Measurements from ENCODE around the gene SORCS3. TPM values are rescaled to one million over a fixed set of nuclear protein-coding genes. Genes with fewer than 3 reads are reported as not detected.

SORCS3 gene
- total RNA-seq, 4 donors from 2014 or later, result not detected

DNA sequence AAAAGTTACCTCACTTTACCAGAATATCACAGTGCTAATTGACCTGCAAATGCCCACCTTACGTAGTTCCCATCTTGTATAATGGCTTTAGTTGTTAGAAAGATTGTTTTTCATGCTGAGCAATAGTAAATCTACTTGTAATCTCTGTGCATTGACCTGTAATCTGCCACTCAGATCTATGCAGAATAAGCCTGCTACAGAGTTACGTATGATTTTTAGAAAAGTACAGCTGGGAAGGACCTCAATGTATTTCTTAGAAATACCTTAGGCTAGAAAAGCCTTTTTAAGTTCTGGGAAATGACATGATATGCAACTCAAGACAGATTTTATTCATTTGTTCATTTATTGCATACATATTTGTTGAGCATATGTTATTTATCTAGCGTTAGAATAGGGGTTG is 530.9 kb downstream of the SORCS3 start:
- Histone ChIP-seq H3K9me3 (no peaks in the 10 kb centered on the region), H3K36me3 (no peaks in the 10 kb centered on the region), H3K4me3 (no peak overlapping the region), H3K4me1 (no peaks in the 10 kb centered on the region), H3K27ac (no peak overlapping the region), H3K27me3 (no peaks in the 10 kb centered on the region)
- no peak for TF ChIP-seq POLR2A (IDR thresholded peaks at IDR 0.05)
- TF ChIP-seq, protein P1, sequence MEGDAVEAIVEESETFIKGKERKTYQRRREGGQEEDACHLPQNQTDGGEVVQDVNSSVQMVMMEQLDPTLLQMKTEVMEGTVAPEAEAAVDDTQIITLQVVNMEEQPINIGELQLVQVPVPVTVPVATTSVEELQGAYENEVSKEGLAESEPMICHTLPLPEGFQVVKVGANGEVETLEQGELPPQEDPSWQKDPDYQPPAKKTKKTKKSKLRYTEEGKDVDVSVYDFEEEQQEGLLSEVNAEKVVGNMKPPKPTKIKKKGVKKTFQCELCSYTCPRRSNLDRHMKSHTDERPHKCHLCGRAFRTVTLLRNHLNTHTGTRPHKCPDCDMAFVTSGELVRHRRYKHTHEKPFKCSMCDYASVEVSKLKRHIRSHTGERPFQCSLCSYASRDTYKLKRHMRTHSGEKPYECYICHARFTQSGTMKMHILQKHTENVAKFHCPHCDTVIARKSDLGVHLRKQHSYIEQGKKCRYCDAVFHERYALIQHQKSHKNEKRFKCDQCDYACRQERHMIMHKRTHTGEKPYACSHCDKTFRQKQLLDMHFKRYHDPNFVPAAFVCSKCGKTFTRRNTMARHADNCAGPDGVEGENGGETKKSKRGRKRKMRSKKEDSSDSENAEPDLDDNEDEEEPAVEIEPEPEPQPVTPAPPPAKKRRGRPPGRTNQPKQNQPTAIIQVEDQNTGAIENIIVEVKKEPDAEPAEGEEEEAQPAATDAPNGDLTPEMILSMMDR (IDR thresholded peaks at IDR 0.05), result no peak
- intact Hi-C loops (cut with DNase I), result no loop called here
- no peak for DNase-seq
- WGBS, 2 donors, result 69 to 89% methylated on average over 3 of the region's 3 CpGs

GRCh38 chr10:105181626-105182025 is 540.5 kb downstream of the SORCS3 start:
- no peaks in the 10 kb centered on the region for H3K27me3 ChIP-seq
- no peaks in the 10 kb centered on the region for H3K4me1 ChIP-seq
- H3K36me3 ChIP-seq, result no peaks in the 10 kb centered on the region
- no peaks in the 10 kb centered on the region for H3K9me3 ChIP-seq
- no peak overlapping the region for H3K4me3 ChIP-seq
- DNase-seq, result no peak
- TF ChIP-seq, protein P1 (IDR thresholded peaks at IDR 0.05), result no peak
- TF ChIP-seq POLR2A (IDR thresholded peaks at IDR 0.05), result no peak
- intact Hi-C loops (cut with DNase I), result no loop called here
- no peak overlapping the region for H3K27ac ChIP-seq

DNA sequence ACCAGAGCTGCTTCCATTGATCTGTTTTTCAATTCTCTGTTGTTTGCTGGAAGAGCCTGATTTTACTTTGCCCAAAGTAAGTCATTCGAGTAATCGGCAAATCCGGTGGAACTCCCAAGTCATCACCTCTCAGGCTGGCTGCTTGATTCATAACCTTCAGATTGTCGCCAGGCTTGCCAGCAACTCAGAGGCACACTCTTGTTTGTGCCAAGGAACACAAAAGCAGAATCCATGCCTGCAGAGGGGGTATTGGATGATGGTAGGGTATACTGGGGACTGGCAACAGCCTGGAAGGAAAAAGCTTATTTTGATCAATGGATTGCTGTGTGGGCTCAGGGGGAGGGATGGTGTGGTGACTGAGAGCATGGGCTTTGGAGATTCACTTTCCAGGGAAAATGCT is 542.4 kb downstream of the SORCS3 start:
- DNase-seq, result no peak
- H3K9me3 ChIP-seq, result no peaks in the 10 kb centered on the region
- H3K4me3 ChIP-seq, result no peak overlapping the region
- H3K36me3 ChIP-seq, result no peaks in the 10 kb centered on the region
- H3K27ac ChIP-seq, result no peak overlapping the region
- H3K27me3 ChIP-seq, result no peaks in the 10 kb centered on the region
- WGBS, 2 donors, result 76 to 77% methylated on average over 4 of the region's 4 CpGs
- TF ChIP-seq, protein P1 (IDR thresholded peaks at IDR 0.05), result no peak
- no peak for TF ChIP-seq POLR2A (IDR thresholded peaks at IDR 0.05)
- no peaks in the 10 kb centered on the region for H3K4me1 ChIP-seq
- intact Hi-C loops (cut with DNase I), result no loop called here

DNA sequence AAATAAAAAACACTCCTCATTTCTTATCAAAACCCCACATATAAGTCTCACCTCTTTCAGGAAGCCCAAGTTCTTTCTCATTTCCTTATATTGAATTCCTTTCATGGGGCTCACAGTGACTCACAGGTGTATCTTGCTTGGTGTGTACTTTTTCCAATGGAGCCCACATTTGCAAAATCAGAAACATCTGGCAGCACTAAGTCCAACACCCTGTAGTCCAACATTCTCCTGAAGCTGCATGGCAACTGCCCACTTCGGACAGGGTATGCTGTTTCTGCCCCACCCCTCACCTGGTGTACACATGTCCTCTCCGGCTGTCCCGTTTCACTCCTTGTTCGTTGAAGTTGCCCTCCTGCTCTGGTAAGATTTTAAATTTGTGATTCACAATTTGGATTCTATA is 544.1 kb downstream of the SORCS3 start:
- Histone ChIP-seq H3K27me3 (no peaks in the 10 kb centered on the region), H3K27ac (no peak overlapping the region), H3K4me1 (no peaks in the 10 kb centered on the region), H3K9me3 (no peaks in the 10 kb centered on the region), H3K4me3 (no peak overlapping the region), H3K36me3 (no peaks in the 10 kb centered on the region)
- intact Hi-C loops (cut with DNase I), result no loop called here
- TF ChIP-seq, protein P1 (IDR thresholded peaks at IDR 0.05), result no peak
- no peak for TF ChIP-seq POLR2A (IDR thresholded peaks at IDR 0.05)
- 62 to 65% methylated on average over 4 of the region's 4 CpGs for WGBS, 2 donors
- DNase-seq, result no peak

DNA sequence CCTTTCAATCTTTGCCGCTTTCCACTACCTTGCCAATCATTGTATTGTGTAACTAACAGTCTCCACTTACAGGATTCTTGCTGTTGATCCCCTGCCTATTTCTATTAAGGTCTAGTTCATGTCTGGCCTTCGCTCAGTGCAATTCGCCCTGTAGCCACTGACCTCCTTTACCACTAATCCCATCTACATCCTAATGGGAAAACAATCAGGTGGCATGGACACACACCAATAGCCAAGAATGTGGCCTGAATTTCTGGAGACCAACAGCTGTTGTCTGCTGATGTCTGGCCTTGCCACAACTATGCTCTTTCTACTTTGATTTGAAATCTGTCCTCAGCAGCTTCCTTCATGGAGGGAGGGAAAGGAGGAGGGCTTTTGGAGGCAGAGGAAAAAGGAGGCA is 546.2 kb downstream of the SORCS3 start:
- Histone ChIP-seq H3K9me3 (no peaks in the 10 kb centered on the region), H3K27me3 (no peaks in the 10 kb centered on the region), H3K27ac (no peak overlapping the region), H3K4me1 (no peaks in the 10 kb centered on the region), H3K4me3 (no peak overlapping the region), H3K36me3 (no peaks in the 10 kb centered on the region)
- intact Hi-C loops (cut with DNase I), result no loop called here
- TF ChIP-seq, protein P1 (IDR thresholded peaks at IDR 0.05), result no peak
- no peak for TF ChIP-seq POLR2A (IDR thresholded peaks at IDR 0.05)
- 76 to 81% methylated on average over 3 of the region's 3 CpGs for WGBS, 2 donors
- DNase-seq, result no peak

All from esophagus squamous epithelium (tissue), 5 donors.